Measurements from ENCODE around the gene PATZ1. TPM values are rescaled to one million over a fixed set of nuclear protein-coding genes. Genes with fewer than 3 reads are reported as not detected.

PATZ1 gene
- total RNA-seq, 1 donor from 2014 or later, result 24.0 TPM

- peak within 1 kb of the TSS; percentile 95 for H3K4me2 ChIP-seq (ENCODE audit: low read length)
- no peaks in the 10 kb centered on the region for H3K9me3 ChIP-seq (ENCODE audit: insufficient read depth, low read depth, low read length)
- H3K79me2 ChIP-seq (ENCODE audit: insufficient read depth, low read length), result no peaks in the 10 kb centered on the region
- H2AFZ ChIP-seq (ENCODE audit: low read depth, low read length), result peak within 1 kb of the TSS; percentile 65
- H3K4me1 Mint-ChIP-seq (ENCODE audit: low read depth, unreplicated experiment), result peaks cover 33% of the 10 kb centered on the region
- H3K36me3 Mint-ChIP-seq (ENCODE audit: low read depth, unreplicated experiment), result peaks cover 10% of the 10 kb centered on the region
- peak within 1 kb of the TSS; percentile 62 for H3K27ac Mint-ChIP-seq (ENCODE audit: unreplicated experiment)
- H3K27ac ChIP-seq (ENCODE audit: low read depth, low read length), result peak within 1 kb of the TSS; percentile 3
- no peak for FAIRE-seq
- H3K9me3 Mint-ChIP-seq (ENCODE audit: unreplicated experiment), result peaks cover 2% of the 10 kb centered on the region
- TF ChIP-seq EZH2 (IDR thresholded peaks at IDR 0.05; ENCODE audit: insufficient read depth, low read length), result no peak
- peak; percentile 24 for TF ChIP-seq CTCF (IDR thresholded peaks at IDR 0.05; ENCODE audit: insufficient read depth, low read depth, low read length)
- peak within 1 kb of the TSS; percentile 81 for H3K9ac ChIP-seq (ENCODE audit: low read length)
- no peaks in the 10 kb centered on the region for H4K20me1 ChIP-seq (ENCODE audit: insufficient read depth, low read length)
- peak; percentile 74 for DNase-seq (ENCODE audit: low read depth)
- peaks cover 2% of the 10 kb centered on the region for H3K36me3 ChIP-seq (ENCODE audit: insufficient read depth, low read length)
- H3K4me3 ChIP-seq (ENCODE audit: insufficient read depth, low read depth, low read length), result peak within 1 kb of the TSS; percentile 64
- H3K27me3 Mint-ChIP-seq (ENCODE audit: low read depth, unreplicated experiment), result no peaks in the 10 kb centered on the region
- H3K27me3 ChIP-seq (ENCODE audit: insufficient read depth, low read length), result peaks cover 5% of the 10 kb centered on the region
- H3K4me3 Mint-ChIP-seq (ENCODE audit: unreplicated experiment), result peak within 1 kb of the TSS; percentile 93
- H3K4me1 ChIP-seq (ENCODE audit: insufficient read depth, low read length), result peaks cover 19% of the 10 kb centered on the region
Observed at GRCh38 chr22:31292236-31292989, 53.7 kb downstream of the PATZ1 start, which contains the start of gene PIK3IP1. Gene PIK3IP1, minus strand, starts transcription at chr22:31292488. Its CDS starts 144 bp downstream, at chr22:31292344.

GRCh38 chr22:31291481-31292235, 54.5 kb downstream of the PATZ1 start:
- peak; percentile 21 for DNase-seq (ENCODE audit: low read depth)
- H3K4me1 ChIP-seq (ENCODE audit: insufficient read depth, low read length), result peaks cover 19% of the 10 kb centered on the region
- H3K4me2 ChIP-seq (ENCODE audit: low read length), result peak overlapping the region; percentile 95
- FAIRE-seq, result no peak
- peak overlapping the region; percentile 3 for H3K27ac ChIP-seq (ENCODE audit: low read depth, low read length)
- Mint-ChIP-seq H3K27ac (ENCODE audit: unreplicated experiment) (peak overlapping the region; percentile 62), H3K9me3 (ENCODE audit: unreplicated experiment) (peaks cover 2% of the 10 kb centered on the region), H3K27me3 (ENCODE audit: low read depth, unreplicated experiment) (no peaks in the 10 kb centered on the region), H3K36me3 (ENCODE audit: low read depth, unreplicated experiment) (peaks cover 10% of the 10 kb centered on the region), H3K4me1 (ENCODE audit: low read depth, unreplicated experiment) (peaks cover 28% of the 10 kb centered on the region), H3K4me3 (ENCODE audit: unreplicated experiment) (peak overlapping the region; percentile 93)
- peaks cover 2% of the 10 kb centered on the region for H3K36me3 ChIP-seq (ENCODE audit: insufficient read depth, low read length)
- peak overlapping the region; percentile 65 for H2AFZ ChIP-seq (ENCODE audit: low read depth, low read length)
- H3K79me2 ChIP-seq (ENCODE audit: insufficient read depth, low read length), result no peaks in the 10 kb centered on the region
- no peaks in the 10 kb centered on the region for H3K9me3 ChIP-seq (ENCODE audit: insufficient read depth, low read depth, low read length)
- TF ChIP-seq EZH2 (IDR thresholded peaks at IDR 0.05; ENCODE audit: insufficient read depth, low read length) (no peak), CTCF (IDR thresholded peaks at IDR 0.05; ENCODE audit: insufficient read depth, low read depth, low read length) (no peak)
- H3K4me3 ChIP-seq (ENCODE audit: insufficient read depth, low read depth, low read length), result peak overlapping the region; percentile 64
- H3K9ac ChIP-seq (ENCODE audit: low read length), result peak overlapping the region; percentile 81
- no peaks in the 10 kb centered on the region for H4K20me1 ChIP-seq (ENCODE audit: insufficient read depth, low read length)
- H3K27me3 ChIP-seq (ENCODE audit: insufficient read depth, low read length), result peaks cover 5% of the 10 kb centered on the region
